SK-N-MC (cell line): ENCODE measurements around the gene ST6GALNAC3.

Experiments used
- DNase-seq: peaks from one replicate; pipeline ENCODE4 v3.0.0-alpha.2; 2011; ENCODE audit warnings: low read depth, low spot score
- H3K27ac ChIP-seq: fragments of 200-600 bp; sonication (generic); 2 replicates; pipeline ENCODE4 v1.5.1; 2016; ENCODE audit warnings: mixed run types
- H3K36me3 ChIP-seq: fragments of 200-600 bp; sonication (generic); 2 replicates; pipeline ENCODE4 v1.6.1; 2017; ENCODE audit warnings: antibody characterized with exemption, low read length, mixed read lengths; ENCODE audit not compliant: insufficient read depth
- H3K4me3 ChIP-seq: fragments of 200-600 bp; sonication (generic); 2 replicates; pipeline ENCODE4 v1.5.1; 2016
- H3K9ac ChIP-seq: fragments of 200-600 bp; sonication (generic); 2 replicates; pipeline ENCODE4 v1.8.0; 2017; ENCODE audit warnings: mixed run types, mixed read lengths; ENCODE audit not compliant: insufficient read length
- H3K9me3 ChIP-seq: fragments of 200-600 bp; sonication (generic); 2 replicates; pipeline ENCODE4 v1.6.1; 2017; ENCODE audit warnings: low read depth, mild to moderate bottlenecking, antibody characterized with exemption, low read length, moderate library complexity, mixed read lengths
- EZH2 ChIP-seq: fragments of 200-600 bp; sonication (generic); IDR thresholded peaks from one replicate; pipeline ENCODE4 v1.6.1; 2017; ENCODE audit warnings: antibody characterized with exemption
- FOXP2 ChIP-seq: optimal IDR thresholded peaks from 2 replicates; pipeline ENCODE3; 2011; ENCODE audit warnings: mild to moderate bottlenecking, moderate library complexity; ENCODE audit not compliant: insufficient read depth; ENCODE audit errors: extremely low read length, control extremely low read depth
- POLR2AphosphoS5 ChIP-seq: IDR thresholded peaks from 2 replicates; pipeline ENCODE4 v1.6.1; 2012; ENCODE audit warnings: mild to moderate bottlenecking, low read depth, low read length, borderline replicate concordance

Gene ST6GALNAC3

GRCh38 chr1:76481672-76482071 is 407.1 kb downstream of the ST6GALNAC3 start:
- no peak overlapping the region for H3K4me3 ChIP-seq
- no peak for TF ChIP-seq POLR2AphosphoS5
- TF ChIP-seq FOXP2, result no peak

GRCh38 chr1:76482272-76482671 is 407.7 kb downstream of the ST6GALNAC3 start:
- peak; percentile 6 for DNase-seq
- no peaks in the 10 kb centered on the region for H3K36me3 ChIP-seq
- TF ChIP-seq EZH2 (no peak), POLR2AphosphoS5 (no peak), FOXP2 (no peak)

More at GRCh38 chr1:76481672-76482071, 407.1 kb downstream of the ST6GALNAC3 start:
- Histone ChIP-seq H3K9me3 (no peaks in the 10 kb centered on the region), H3K9ac (no peak overlapping the region), H3K36me3 (no peaks in the 10 kb centered on the region), H3K27ac (no peak overlapping the region)
- DNase-seq, result no peak

DNA sequence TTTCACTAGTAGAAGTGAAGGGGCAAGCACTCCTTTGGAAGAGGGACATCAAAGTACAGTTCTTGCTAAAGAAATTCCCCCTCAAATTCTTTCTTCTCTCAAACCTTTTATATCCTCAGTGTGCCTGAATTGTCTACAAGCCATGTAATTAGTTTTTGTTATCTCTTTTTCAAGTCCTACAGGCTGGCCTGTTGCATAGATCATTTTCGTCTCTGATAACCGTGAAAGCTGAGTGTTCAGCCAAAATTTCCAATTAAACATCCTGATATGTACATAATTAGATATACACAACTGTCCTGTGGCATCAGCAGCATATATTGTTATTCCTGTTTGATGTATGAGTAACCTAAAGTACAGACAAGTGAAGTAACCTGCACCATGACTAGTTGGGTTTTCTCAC is 417.2 kb downstream of the ST6GALNAC3 start:
- Histone ChIP-seq H3K9me3 (no peaks in the 10 kb centered on the region), H3K27ac (no peak overlapping the region), H3K36me3 (no peaks in the 10 kb centered on the region), H3K9ac (no peak overlapping the region), H3K4me3 (no peak overlapping the region)
- no peak for DNase-seq
- TF ChIP-seq FOXP2, result no peak
- no peak for TF ChIP-seq POLR2AphosphoS5
- TF ChIP-seq EZH2, result no peak

More at GRCh38 chr1:76482272-76482671, 407.7 kb downstream of the ST6GALNAC3 start:
- no peak overlapping the region for H3K4me3 ChIP-seq
- no peaks in the 10 kb centered on the region for H3K9me3 ChIP-seq
- no peak overlapping the region for H3K27ac ChIP-seq
- no peak overlapping the region for H3K9ac ChIP-seq

DNA sequence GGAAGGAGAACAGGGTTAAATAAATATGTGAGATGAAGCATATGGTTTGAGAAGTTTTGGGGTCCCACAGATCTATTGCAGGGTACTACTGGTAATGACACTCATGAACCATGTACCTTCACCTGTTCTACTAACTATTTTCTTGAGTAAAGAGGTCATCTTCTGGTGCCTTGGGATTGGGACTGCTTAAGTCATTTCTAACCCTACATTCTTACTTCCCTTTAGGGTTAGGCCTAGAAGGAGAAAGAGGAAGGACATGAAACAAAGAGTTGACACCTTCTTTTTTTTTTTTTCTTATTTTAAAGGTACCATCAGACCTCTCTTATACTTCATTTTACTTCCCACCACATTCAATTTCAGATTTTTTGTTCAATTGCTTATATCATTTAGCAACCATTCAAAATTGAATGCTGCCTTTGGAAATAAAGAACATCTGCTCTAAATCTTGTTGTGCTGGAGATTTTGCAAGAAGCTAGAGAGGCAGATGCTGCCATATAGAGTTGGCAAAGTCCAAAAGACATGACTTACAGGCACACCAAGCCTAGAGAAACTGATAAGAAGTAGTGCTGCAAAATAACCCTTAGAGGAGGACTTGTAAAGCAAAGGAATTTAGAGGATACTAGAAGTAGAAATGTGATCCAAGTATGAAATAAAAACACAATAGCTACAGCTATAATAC is 418.3 kb downstream of the ST6GALNAC3 start:
- Histone ChIP-seq H3K9me3 (no peaks in the 10 kb centered on the region), H3K9ac (no peak overlapping the region), H3K36me3 (no peaks in the 10 kb centered on the region), H3K27ac (no peak overlapping the region), H3K4me3 (no peak overlapping the region)
- TF ChIP-seq FOXP2, result no peak
- TF ChIP-seq EZH2, result no peak
- no peak for TF ChIP-seq POLR2AphosphoS5
- no peak for DNase-seq

- DNase-seq, result no peak
- no peaks in the 10 kb centered on the region for H3K9me3 ChIP-seq
- no peak overlapping the region for H3K4me3 ChIP-seq
- no peaks in the 10 kb centered on the region for H3K36me3 ChIP-seq
- H3K27ac ChIP-seq, result no peak overlapping the region
- TF ChIP-seq FOXP2, result no peak
- TF ChIP-seq EZH2, result no peak
- TF ChIP-seq POLR2AphosphoS5, result no peak
- no peak overlapping the region for H3K9ac ChIP-seq
Measured at GRCh38 chr1:76494807-76495206, 420.3 kb downstream of the ST6GALNAC3 start.

- DNase-seq, result no peak
- no peak overlapping the region for H3K4me3 ChIP-seq
- no peaks in the 10 kb centered on the region for H3K9me3 ChIP-seq
- no peak overlapping the region for H3K9ac ChIP-seq
- TF ChIP-seq POLR2AphosphoS5 (no peak), EZH2 (no peak), FOXP2 (no peak)
- no peak overlapping the region for H3K27ac ChIP-seq
- no peaks in the 10 kb centered on the region for H3K36me3 ChIP-seq
Measured at GRCh38 chr1:76496871-76497270, 422.3 kb downstream of the ST6GALNAC3 start.

- no peaks in the 10 kb centered on the region for H3K36me3 ChIP-seq
- DNase-seq, result no peak
- no peak overlapping the region for H3K9ac ChIP-seq
- H3K4me3 ChIP-seq, result no peak overlapping the region
- H3K27ac ChIP-seq, result no peak overlapping the region
- TF ChIP-seq FOXP2 (no peak), EZH2 (no peak), POLR2AphosphoS5 (no peak)
- H3K9me3 ChIP-seq, result no peaks in the 10 kb centered on the region
Measured at GRCh38 chr1:76500116-76500515, 425.6 kb downstream of the ST6GALNAC3 start.

- H3K9me3 ChIP-seq, result no peaks in the 10 kb centered on the region
- no peak overlapping the region for H3K27ac ChIP-seq
- no peak for DNase-seq
- H3K9ac ChIP-seq, result no peak overlapping the region
- no peak overlapping the region for H3K4me3 ChIP-seq
- no peaks in the 10 kb centered on the region for H3K36me3 ChIP-seq
- no peak for TF ChIP-seq EZH2
- TF ChIP-seq POLR2AphosphoS5, result no peak
- TF ChIP-seq FOXP2, result no peak
Measured at GRCh38 chr1:76501136-76501535, 426.6 kb downstream of the ST6GALNAC3 start.
